Measurements from ENCODE around the gene SLC38A10. TPM values are rescaled to one million over a fixed set of nuclear protein-coding genes. Genes with fewer than 3 reads are reported as not detected.

Gene SLC38A10
- total and polyA plus RNA-seq, 2 experiments from 2014 or later = 58.6 to 133 TPM

- Histone ChIP-seq H3K79me2 (ENCODE audit: insufficient read depth) (no peaks in the 10 kb centered on the region), H3K9me3 (ENCODE audit: low read depth) (no peaks in the 10 kb centered on the region), H3K9me2 (ENCODE audit: insufficient read depth) (no peaks in the 10 kb centered on the region), H3K27me3 (replicated peaks; ENCODE audit: insufficient read depth) (no peaks in the 10 kb centered on the region), H4K20me1 (ENCODE audit: insufficient read depth) (no peaks in the 10 kb centered on the region), H3K4me2 (ENCODE audit: unreplicated experiment) (no peak overlapping the region), H3K9ac (no peak overlapping the region), H3K4me1 (ENCODE audit: insufficient read depth) (no peaks in the 10 kb centered on the region), H2AFZ (no peak overlapping the region), H3K27ac (no peak overlapping the region), H3K36me3 (ENCODE audit: low read depth) (no peaks in the 10 kb centered on the region; the same call in 1 of the 2 replicates), H3K4me3 (no peak overlapping the region), H3F3A (ENCODE audit: insufficient read depth) (no peaks in the 10 kb centered on the region)
- TF ChIP-seq EZH2phosphoT487 (IDR thresholded peaks at IDR 0.05; ENCODE audit: insufficient read depth, low read depth) (no peak), EZH2 (IDR thresholded peaks at IDR 0.05; ENCODE audit: insufficient read depth, poor library complexity, severe bottlenecking) (no peak)
- no peak for DNase-seq
- WGBS, 2 experiments (ENCODE audit: low coverage in 1 of 2, low lambda C conversion rate in 2 of 2, missing lambda C conversion rate in 2 of 2) = 76 to 81% methylated on average over 6 of the region's 6 CpGs
- in situ Hi-C loops (cut with MboI) = loop anchor here (10.0 kb wide), 1 partner anchor 207 kb away; no protein-coding TSS in a partner anchor
Measured at GRCh38 chr17:81267390-81268067, 27.6 kb downstream of the SLC38A10 start.

- H3F3A ChIP-seq (ENCODE audit: insufficient read depth) = no peaks in the 10 kb centered on the region
- no peak overlapping the region for H2AFZ ChIP-seq
- no peak overlapping the region for H3K4me3 ChIP-seq
- no peaks in the 10 kb centered on the region for H3K4me1 ChIP-seq (ENCODE audit: insufficient read depth)
- no peaks in the 10 kb centered on the region for H3K27me3 ChIP-seq (replicated peaks; ENCODE audit: insufficient read depth)
- no peak overlapping the region for H3K4me2 ChIP-seq (ENCODE audit: unreplicated experiment)
- in situ Hi-C loops (cut with MboI) = loop anchor here (10.0 kb wide), 1 partner anchor 209 kb away; no protein-coding TSS in a partner anchor
- no peaks in the 10 kb centered on the region for H3K9me2 ChIP-seq (ENCODE audit: insufficient read depth)
- 95 to 96% methylated on average over 22 of the region's 22 CpGs for WGBS, 2 experiments (ENCODE audit: low coverage in 1 of 2, low lambda C conversion rate in 2 of 2, missing lambda C conversion rate in 2 of 2)
- no peaks in the 10 kb centered on the region for H3K79me2 ChIP-seq (ENCODE audit: insufficient read depth)
- H3K36me3 ChIP-seq (ENCODE audit: low read depth) = no peaks in the 10 kb centered on the region; the same call in 1 of the 2 replicates
- H3K9ac ChIP-seq = no peak overlapping the region
- no peaks in the 10 kb centered on the region for H4K20me1 ChIP-seq (ENCODE audit: insufficient read depth)
- no peak overlapping the region for H3K27ac ChIP-seq
- TF ChIP-seq EZH2 (IDR thresholded peaks at IDR 0.05; ENCODE audit: insufficient read depth, poor library complexity, severe bottlenecking) = no peak
- no peak for TF ChIP-seq EZH2phosphoT487 (IDR thresholded peaks at IDR 0.05; ENCODE audit: insufficient read depth, low read depth)
- H3K9me3 ChIP-seq (ENCODE audit: low read depth) = no peaks in the 10 kb centered on the region
- no peak for DNase-seq
Measured at GRCh38 chr17:81265576-81265975, 29.5 kb downstream of the SLC38A10 start.

GRCh38 chr17:81264640-81265039 is 30.5 kb downstream of the SLC38A10 start:
- in situ Hi-C loops (cut with MboI) = loop anchor here (10.0 kb wide), 1 partner anchor 210 kb away; no protein-coding TSS in a partner anchor
- H3K36me3 ChIP-seq (ENCODE audit: low read depth) = no peaks in the 10 kb centered on the region; the same call in 1 of the 2 replicates
- no peak overlapping the region for H2AFZ ChIP-seq
- WGBS, 2 experiments (ENCODE audit: low coverage in 1 of 2, low lambda C conversion rate in 2 of 2, missing lambda C conversion rate in 2 of 2) = 85 to 86% methylated on average over 12 of the region's 12 CpGs
- H3K27me3 ChIP-seq (replicated peaks; ENCODE audit: insufficient read depth) = no peaks in the 10 kb centered on the region
- H3F3A ChIP-seq (ENCODE audit: insufficient read depth) = no peaks in the 10 kb centered on the region
- H4K20me1 ChIP-seq (ENCODE audit: insufficient read depth) = no peaks in the 10 kb centered on the region
- no peak overlapping the region for H3K4me3 ChIP-seq
- no peak overlapping the region for H3K9ac ChIP-seq
- H3K9me2 ChIP-seq (ENCODE audit: insufficient read depth) = no peaks in the 10 kb centered on the region
- no peaks in the 10 kb centered on the region for H3K79me2 ChIP-seq (ENCODE audit: insufficient read depth)
- no peak for DNase-seq
- H3K9me3 ChIP-seq (ENCODE audit: low read depth) = no peaks in the 10 kb centered on the region
- no peaks in the 10 kb centered on the region for H3K4me1 ChIP-seq (ENCODE audit: insufficient read depth)
- H3K4me2 ChIP-seq (ENCODE audit: unreplicated experiment) = no peak overlapping the region
- TF ChIP-seq EZH2phosphoT487 (IDR thresholded peaks at IDR 0.05; ENCODE audit: insufficient read depth, low read depth) (no peak), EZH2 (IDR thresholded peaks at IDR 0.05; ENCODE audit: insufficient read depth, poor library complexity, severe bottlenecking) (no peak)
- no peak overlapping the region for H3K27ac ChIP-seq

GRCh38 chr17:81263371-81264181 is 31.5 kb downstream of the SLC38A10 start:
- Histone ChIP-seq H3K4me1 (ENCODE audit: insufficient read depth) (no peaks in the 10 kb centered on the region), H3K4me3 (no peak overlapping the region), H4K20me1 (ENCODE audit: insufficient read depth) (no peaks in the 10 kb centered on the region), H3K4me2 (ENCODE audit: unreplicated experiment) (no peak overlapping the region), H3K9ac (no peak overlapping the region), H3K27ac (no peak overlapping the region), H3K9me2 (ENCODE audit: insufficient read depth) (no peaks in the 10 kb centered on the region), H3K79me2 (ENCODE audit: insufficient read depth) (no peaks in the 10 kb centered on the region), H3K36me3 (ENCODE audit: low read depth) (no peaks in the 10 kb centered on the region; the same call in 1 of the 2 replicates), H3F3A (ENCODE audit: insufficient read depth) (no peaks in the 10 kb centered on the region), H2AFZ (no peak overlapping the region), H3K27me3 (replicated peaks; ENCODE audit: insufficient read depth) (no peaks in the 10 kb centered on the region), H3K9me3 (ENCODE audit: low read depth) (no peaks in the 10 kb centered on the region)
- DNase-seq = no peak
- TF ChIP-seq EZH2 (IDR thresholded peaks at IDR 0.05; ENCODE audit: insufficient read depth, poor library complexity, severe bottlenecking) (no peak), EZH2phosphoT487 (IDR thresholded peaks at IDR 0.05; ENCODE audit: insufficient read depth, low read depth) (no peak)
- in situ Hi-C loops (cut with MboI) = loop anchor here (10.0 kb wide), 1 partner anchor 211 kb away; no protein-coding TSS in a partner anchor
- 96 to 98% methylated on average over 31 to 39 of the region's 40 CpGs for WGBS, 2 experiments (ENCODE audit: low coverage in 1 of 2, low lambda C conversion rate in 2 of 2, missing lambda C conversion rate in 2 of 2)
